HEK293 (cell line): ENCODE measurements around the gene CAPNS1.

Experiments used
- BCL11A ChIP-seq: fragments of 450-650 bp; formaldehyde crosslinking; IDR thresholded peaks from 2 replicates; pipeline ENCODE4 v1.5.1; 2016; ENCODE audit warnings: low read depth, missing biosample characterization, missing genetic modification characterization
- CTCF ChIP-seq: fragments of 450-650 bp; formaldehyde crosslinking; IDR thresholded peaks from 2 replicates; pipeline ENCODE4 v1.5.1; 2016; ENCODE audit warnings: missing biosample characterization, missing genetic modification characterization
- FEZF1 ChIP-seq: fragments of 450-650 bp; formaldehyde crosslinking; IDR thresholded peaks from 2 replicates; pipeline ENCODE4 v1.5.1; 2016; ENCODE audit warnings: missing biosample characterization, missing genetic modification characterization
- GFI1B ChIP-seq: fragments of 450-650 bp; formaldehyde crosslinking; IDR thresholded peaks from 2 replicates; pipeline ENCODE4 v1.5.1; 2016; ENCODE audit warnings: missing biosample characterization, missing genetic modification characterization
- GLIS1 ChIP-seq: fragments of 450-650 bp; formaldehyde crosslinking; IDR thresholded peaks from 2 replicates; pipeline ENCODE4 v1.5.1; 2016; ENCODE audit warnings: missing biosample characterization, missing genetic modification characterization
- KLF9 ChIP-seq: fragments of 450-650 bp; formaldehyde crosslinking; IDR thresholded peaks from 2 replicates; pipeline ENCODE4 v1.5.1; 2016; ENCODE audit warnings: missing biosample characterization, missing genetic modification characterization, low read depth
- MYNN ChIP-seq: fragments of 450-650 bp; formaldehyde crosslinking; IDR thresholded peaks from 2 replicates; pipeline ENCODE4 v1.5.1; 2016; ENCODE audit warnings: missing biosample characterization, missing genetic modification characterization, borderline replicate concordance
- RBAK ChIP-seq: fragments of 450-650 bp; formaldehyde crosslinking; IDR thresholded peaks from 2 replicates; pipeline ENCODE4 v1.5.1; 2016; ENCODE audit warnings: missing biosample characterization, missing genetic modification characterization
- REST ChIP-seq: fragments of 450-650 bp; formaldehyde crosslinking; IDR thresholded peaks from 2 replicates; pipeline ENCODE4 v1.5.1; 2016; ENCODE audit warnings: missing biosample characterization, missing genetic modification characterization
- SALL2 ChIP-seq: fragments of 450-650 bp; formaldehyde crosslinking; IDR thresholded peaks from 2 replicates; pipeline ENCODE4 v1.5.0; 2017; ENCODE audit warnings: missing biosample characterization, mild to moderate bottlenecking, missing genetic modification characterization, borderline replicate concordance
- SETDB1 ChIP-seq: IDR thresholded peaks from one replicate; pipeline ENCODE4 v1.6.1; 2017; ENCODE audit warnings: mild to moderate bottlenecking, low read length, moderate library complexity, mixed read lengths; ENCODE audit not compliant: insufficient read length
- ZBTB1 ChIP-seq: fragments of 450-650 bp; formaldehyde crosslinking; IDR thresholded peaks from 2 replicates; pipeline ENCODE4 v1.5.1; 2016; ENCODE audit warnings: missing biosample characterization, missing genetic modification characterization
- ZBTB20 ChIP-seq: fragments of 450-650 bp; formaldehyde crosslinking; IDR thresholded peaks from 2 replicates; pipeline ENCODE4 v1.5.1; 2016; ENCODE audit warnings: missing biosample characterization, missing genetic modification characterization
- ZBTB7A ChIP-seq: fragments of 450-650 bp; formaldehyde crosslinking; IDR thresholded peaks from 2 replicates; pipeline ENCODE4 v1.5.1; 2016; ENCODE audit warnings: low read depth, missing biosample characterization, missing genetic modification characterization
- ZFP69B ChIP-seq: fragments of 450-650 bp; formaldehyde crosslinking; IDR thresholded peaks from 2 replicates; pipeline ENCODE4 v1.5.1; 2016; ENCODE audit warnings: missing biosample characterization, missing genetic modification characterization
- ZNF112 ChIP-seq: fragments of 450-650 bp; formaldehyde crosslinking; IDR thresholded peaks from 2 replicates; pipeline ENCODE4 v1.5.0; 2017; ENCODE audit warnings: missing biosample characterization, missing genetic modification characterization
- ZNF18 ChIP-seq: fragments of 450-650 bp; formaldehyde crosslinking; IDR thresholded peaks from 2 replicates; pipeline ENCODE4 v1.5.1; 2016; ENCODE audit warnings: missing biosample characterization, missing genetic modification characterization
- ZNF266 ChIP-seq: fragments of 450-650 bp; formaldehyde crosslinking; IDR thresholded peaks from 2 replicates; pipeline ENCODE4 v1.5.1; 2016; ENCODE audit warnings: missing biosample characterization, missing genetic modification characterization, low read depth
- ZNF404 ChIP-seq: fragments of 450-650 bp; formaldehyde crosslinking; IDR thresholded peaks from 2 replicates; pipeline ENCODE4 v1.5.1; 2017; ENCODE audit warnings: missing biosample characterization, missing genetic modification characterization
- ZNF423 ChIP-seq: fragments of 450-650 bp; formaldehyde crosslinking; IDR thresholded peaks from 2 replicates; pipeline ENCODE4 v1.5.1; 2016; ENCODE audit warnings: missing biosample characterization, missing genetic modification characterization
- ZNF501 ChIP-seq: fragments of 450-650 bp; formaldehyde crosslinking; IDR thresholded peaks from 2 replicates; pipeline ENCODE4 v1.5.1; 2016; ENCODE audit warnings: missing biosample characterization, missing genetic modification characterization
- ZNF529 ChIP-seq: fragments of 450-650 bp; formaldehyde crosslinking; IDR thresholded peaks from 2 replicates; pipeline ENCODE4 v1.5.1; 2017; ENCODE audit warnings: missing genetic modification characterization, missing biosample characterization; ENCODE audit not compliant: insufficient replicate concordance
- ZNF530 ChIP-seq: fragments of 450-650 bp; formaldehyde crosslinking; IDR thresholded peaks from 2 replicates; pipeline ENCODE4 v1.5.1; 2016; ENCODE audit warnings: low read depth, missing biosample characterization, missing genetic modification characterization
- ZNF621 ChIP-seq: fragments of 450-650 bp; formaldehyde crosslinking; IDR thresholded peaks from 2 replicates; pipeline ENCODE4 v1.5.1; 2017; ENCODE audit warnings: missing biosample characterization, missing genetic modification characterization
- ZNF624 ChIP-seq: fragments of 450-650 bp; formaldehyde crosslinking; IDR thresholded peaks from 2 replicates; pipeline ENCODE4 v1.5.1; 2017; ENCODE audit warnings: missing biosample characterization, missing genetic modification characterization
- ZNF704 ChIP-seq: fragments of 450-650 bp; formaldehyde crosslinking; IDR thresholded peaks from 2 replicates; pipeline ENCODE4 v1.5.1; 2016; ENCODE audit warnings: missing biosample characterization, missing genetic modification characterization
- ZNF747 ChIP-seq: fragments of 450-650 bp; formaldehyde crosslinking; IDR thresholded peaks from 2 replicates; pipeline ENCODE4 v1.5.1; 2016; ENCODE audit warnings: missing biosample characterization, missing genetic modification characterization
- ZNF76 ChIP-seq: fragments of 450-650 bp; formaldehyde crosslinking; IDR thresholded peaks from 2 replicates; pipeline ENCODE4; 2016; ENCODE audit warnings: low read depth, missing biosample characterization, missing genetic modification characterization, borderline replicate concordance
- ZSCAN18 ChIP-seq: fragments of 450-650 bp; formaldehyde crosslinking; IDR thresholded peaks from 2 replicates; pipeline ENCODE4 v1.5.1; 2016; ENCODE audit warnings: missing biosample characterization, missing genetic modification characterization

Gene CAPNS1

GRCh38 chr19:36139473-36140303 is at the start of gene CAPNS1 (continued):
- no peak for TF ChIP-seq SALL2 (tag by site-specific recombination)
- no peak for TF ChIP-seq ZNF621
- no peak for TF ChIP-seq ZSCAN18 (tag by site-specific recombination)
- 0 out of 2 replicates have a peak, but pooled peaks have one; percentile 37 for TF ChIP-seq REST (tag by site-specific recombination)
- TF ChIP-seq ZNF747 (tag by site-specific recombination): no peak
- peak; percentile 96 for TF ChIP-seq ZFP69B (tag by site-specific recombination)
- peak; percentile 98 for TF ChIP-seq ZBTB20 (tag by site-specific recombination)
- peak; percentile 99 for TF ChIP-seq GLIS1 (tag by site-specific recombination)
- TF ChIP-seq SETDB1: no peak
- no peak for TF ChIP-seq ZNF112 (tag by site-specific recombination)
- TF ChIP-seq RBAK (tag by site-specific recombination): peak; percentile 34; the same call in 1 of the 2 replicates
- peak; percentile 100 for TF ChIP-seq BCL11A (tag by site-specific recombination)
- peak; percentile 96 for TF ChIP-seq ZBTB7A (tag by site-specific recombination)
- peak; percentile 98 for TF ChIP-seq ZBTB1 (tag by site-specific recombination)
- no peak for TF ChIP-seq ZNF529 (tag by site-specific recombination)
- TF ChIP-seq ZNF423 (tag by site-specific recombination): peak; percentile 68
- peak; percentile 98 for TF ChIP-seq ZNF501
- peak; percentile 98 for TF ChIP-seq ZNF76 (tag by site-specific recombination)
- peak; percentile 49; the same call in 1 of the 2 replicates for TF ChIP-seq FEZF1 (tag by site-specific recombination)
- no peak for TF ChIP-seq ZNF530 (tag by site-specific recombination)
- no peak for TF ChIP-seq ZNF704 (tag by site-specific recombination)
- TF ChIP-seq ZNF18 (tag by site-specific recombination): peak; percentile 87
- TF ChIP-seq ZNF266 (tag by site-specific recombination): 0 out of 2 replicates have a peak, but pooled peaks have one; percentile 8
- no peak for TF ChIP-seq ZNF624
- peak; percentile 96 for TF ChIP-seq KLF9 (tag by site-specific recombination)
- TF ChIP-seq GFI1B (tag by site-specific recombination): peak; percentile 78; the same call in 1 of the 2 replicates
- peak; percentile 94 for TF ChIP-seq CTCF (tag by site-specific recombination)
- TF ChIP-seq MYNN (tag by site-specific recombination): no peak
- TF ChIP-seq ZNF404: no peak
